Measurements from ENCODE around the gene ING2.
"Not testable (repeated sequence)": the region's sequence is repeated elsewhere in the genome, so short reads cannot be mapped to it uniquely, and the experiment has no call there.

Gene ING2

GRCh38 chr4:183504930-183505610 is at the start of gene ING2:
Gene ING2, plus strand, starts transcription at chr4:183505058. Its CDS starts 138 bp downstream, at chr4:183505196.
- no peak for DNase-seq (ENCODE audit: low spot score)

- DNase-seq (ENCODE audit: low spot score): no peak
These were observed 49.2 kb upstream of the ING2 start for GRCh38 chr4:183455431-183456195.

GRCh38 chr4:183458005-183458404 is 46.9 kb upstream of the ING2 start:
- DNase-seq (ENCODE audit: low spot score): no peak

- not testable (repeated sequence) for DNase-seq (ENCODE audit: low spot score)
These were observed 40.8 kb upstream of the ING2 start for GRCh38 chr4:183463903-183464619.

- not testable (repeated sequence) for DNase-seq (ENCODE audit: low spot score)
These were observed 39.0 kb upstream of the ING2 start for GRCh38 chr4:183465879-183466278.

- no peak for DNase-seq (ENCODE audit: low spot score)
These were observed 37.6 kb upstream of the ING2 start for GRCh38 chr4:183467246-183467645.

- DNase-seq (ENCODE audit: low spot score): no peak
These were observed 36.4 kb upstream of the ING2 start for GRCh38 chr4:183468210-183469095.

- DNase-seq (ENCODE audit: low spot score): no peak
These were observed 35.6 kb upstream of the ING2 start for GRCh38 chr4:183469285-183469684.

GRCh38 chr4:183469936-183470335 is 34.9 kb upstream of the ING2 start:
- no peak for DNase-seq (ENCODE audit: low spot score)

- DNase-seq (ENCODE audit: low spot score): no peak
These were observed 34.0 kb upstream of the ING2 start for GRCh38 chr4:183470821-183471220.

GRCh38 chr4:183471946-183472708 is 32.7 kb upstream of the ING2 start:
- peak; percentile 84 for DNase-seq (ENCODE audit: low spot score)

- no peak for DNase-seq (ENCODE audit: low spot score)
These were observed 26.7 kb upstream of the ING2 start for GRCh38 chr4:183478123-183478522.

GRCh38 chr4:183478926-183479325 is 25.9 kb upstream of the ING2 start:
- no peak for DNase-seq (ENCODE audit: low spot score)

- not testable (repeated sequence) for DNase-seq (ENCODE audit: low spot score)
These were observed 22.3 kb upstream of the ING2 start for GRCh38 chr4:183482515-183483095.

- no peak for DNase-seq (ENCODE audit: low spot score)
These were observed 20.9 kb upstream of the ING2 start for GRCh38 chr4:183483997-183484396.

- DNase-seq (ENCODE audit: low spot score): no peak
These were observed 19.3 kb upstream of the ING2 start for GRCh38 chr4:183485411-183486160.

GRCh38 chr4:183492791-183493222 is 12.1 kb upstream of the ING2 start:
- DNase-seq (ENCODE audit: low spot score): no peak

GRCh38 chr4:183493246-183493645 is 11.6 kb upstream of the ING2 start:
- DNase-seq (ENCODE audit: low spot score): no peak

GRCh38 chr4:183495184-183495583 is 9.7 kb upstream of the ING2 start:
- no peak for DNase-seq (ENCODE audit: low spot score)

GRCh38 chr4:183499389-183499788 is 5.5 kb upstream of the ING2 start:
- DNase-seq (ENCODE audit: low spot score): no peak

All from hematopoietic multipotent progenitor cell treated with erythropoietin and hydrocortisone succinate and interleukin-3 and kit ligand, for 15 days (in vitro differentiated cells).